K562 (cell line): ENCODE measurements around the gene TAS2R41. TPM values are rescaled to one million over a fixed set of nuclear protein-coding genes. Genes with fewer than 3 reads are reported as not detected.

ENCODE experiments used
- ARNT ChIP-seq, 2 experiments: fragments of 450-650 bp; IDR thresholded peaks; 2 replicates each; pipeline ENCODE4 v1.6.1; 2016; ENCODE audit warnings: mild to moderate bottlenecking in 1 of 2
- CEBPG ChIP-seq, 3 experiments: fragments of 200-800 bp in 1 of 3; sonication (Bioruptor generic) in 1 of 3; sonication (generic) in 1 of 3; formaldehyde crosslinking in 1 of 3; IDR thresholded peaks in 2 of 3; conservative IDR thresholded peaks in 1 of 3; 2 replicates each; pipeline versions ENCODE4 v1.6.1 to v1.8.0; 2016 to 2022; ENCODE audit warnings: missing compliant biosample characterization in 2 of 3, missing genetic modification characterization in 2 of 3, mild to moderate bottlenecking in 1 of 3, missing genetic modification reagents in 1 of 3
- CTBP1 ChIP-seq: fragments of 450-650 bp; IDR thresholded peaks from 2 replicates; pipeline ENCODE4 v1.6.1; 2016; ENCODE audit warnings: borderline replicate concordance
- DIDO1 ChIP-seq: fragments of 450-650 bp; IDR thresholded peaks from 2 replicates; pipeline ENCODE4 v1.6.1; 2016; ENCODE audit warnings: low read depth, missing biosample characterization, missing genetic modification characterization
- DPF2 ChIP-seq: fragments of 450-650 bp; IDR thresholded peaks from 2 replicates; pipeline ENCODE4 v1.6.1; 2016
- ETV6 ChIP-seq, 3 experiments: fragments of 150-350 bp in 1 of 3; sonication (generic) in 1 of 3; formaldehyde crosslinking in 1 of 3; IDR thresholded peaks; 2 replicates each; pipeline versions ENCODE4 v1.6.1 to v1.8.0; 2014 to 2022; ENCODE audit warnings: borderline replicate concordance in 2 of 3, low read depth in 2 of 3, antibody characterized with exemption in 1 of 3, low read length in 1 of 3, mild to moderate bottlenecking in 1 of 3, missing genetic modification reagents in 1 of 3
- KAT7 ChIP-seq: sonication (generic); formaldehyde crosslinking; IDR thresholded peaks from 2 replicates; pipeline ENCODE4 v1.8.0; 2022; ENCODE audit warnings: missing genetic modification reagents, mild to moderate bottlenecking, borderline replicate concordance
- MAFK ChIP-seq: IDR thresholded peaks from 2 replicates; pipeline ENCODE4 v1.6.1; 2011; ENCODE audit warnings: low read length, improper control_type of control experiment
- MAZ ChIP-seq, 2 experiments: fragments of 450-650 bp in 1 of 2; sonication (generic) in 1 of 2; formaldehyde crosslinking; IDR thresholded peaks in 1 of 2; conservative IDR thresholded peaks in 1 of 2; 2 replicates each; pipeline versions ENCODE4 v1.4.0 to v1.5.0; 2020; ENCODE audit warnings: mild to moderate bottlenecking in 1 of 2, missing genetic modification reagents in 1 of 2
- NFRKB ChIP-seq: fragments of 450-650 bp; IDR thresholded peaks from 2 replicates; pipeline ENCODE4 v1.6.1; 2016; ENCODE audit warnings: low read depth
- NR2C1 ChIP-seq, 2 experiments: fragments of 450-650 bp; IDR thresholded peaks; 2 replicates each; pipeline ENCODE4 v1.6.1; 2017; ENCODE audit warnings: mild to moderate bottlenecking in 2 of 2, antibody characterized with exemption in 1 of 2, inconsistent platforms in 1 of 2, missing compliant biosample characterization in 1 of 2, missing genetic modification characterization in 1 of 2
- PCBP1 ChIP-seq: fragments of 200-400 bp; formaldehyde crosslinking; IDR thresholded peaks from 2 replicates; pipeline ENCODE4 v1.6.1; 2018; ENCODE audit warnings: mild to moderate bottlenecking, low read depth, low read length; ENCODE audit not compliant: poor library complexity, severe bottlenecking
- POLR2G ChIP-seq: fragments of 200-400 bp; formaldehyde crosslinking; IDR thresholded peaks from 2 replicates; pipeline ENCODE4 v1.6.1; 2017; ENCODE audit warnings: low read depth, mild to moderate bottlenecking, antibody characterized with exemption, low read length, moderate library complexity
- POLR2H ChIP-seq: IDR thresholded peaks from 2 replicates; pipeline ENCODE4 v1.6.1; 2016; ENCODE audit warnings: missing genetic modification characterization, low read depth, mild to moderate bottlenecking, control low read depth, missing compliant biosample characterization, moderate library complexity
- RBM15 ChIP-seq: fragments of 200-400 bp; formaldehyde crosslinking; IDR thresholded peaks from 2 replicates; pipeline ENCODE4 v1.6.1; 2018; ENCODE audit warnings: mild to moderate bottlenecking, low read length, moderate library complexity; ENCODE audit not compliant: insufficient read depth
- SOX6 ChIP-seq: fragments of 450-650 bp; IDR thresholded peaks from 2 replicates; pipeline ENCODE4 v1.6.1; 2014; ENCODE audit warnings: mild to moderate bottlenecking
- SPI1 ChIP-seq: IDR thresholded peaks from 2 replicates; pipeline ENCODE4 v1.6.1; 2011; ENCODE audit warnings: low read depth, low read length, control low read depth, borderline replicate concordance
- SRSF1 ChIP-seq: fragments of 200-400 bp; formaldehyde crosslinking; IDR thresholded peaks from 2 replicates; pipeline ENCODE4 v1.6.1; 2017; ENCODE audit warnings: mild to moderate bottlenecking, low read depth, low read length, moderate library complexity
- TAF15 ChIP-seq: fragments of 200-400 bp; formaldehyde crosslinking; IDR thresholded peaks from 2 replicates; pipeline ENCODE4 v1.6.1; 2017; ENCODE audit warnings: mild to moderate bottlenecking, low read depth, low read length, moderate library complexity
- TARDBP ChIP-seq: fragments of 450-650 bp; IDR thresholded peaks from 2 replicates; pipeline ENCODE4 v1.6.1; 2016
- ZBTB1 ChIP-seq: sonication (generic); formaldehyde crosslinking; IDR thresholded peaks from 2 replicates; pipeline ENCODE4 v1.8.1; 2023; ENCODE audit warnings: missing genetic modification reagents, low read depth, mild to moderate bottlenecking, borderline replicate concordance
- ZNF121 ChIP-seq: sonication (generic); formaldehyde crosslinking; conservative IDR thresholded peaks from 2 replicates; pipeline ENCODE4 v1.8.0; 2022; ENCODE audit warnings: missing genetic modification reagents
- ZNF140 ChIP-seq: fragments of 250-450 bp; sonication (Bioruptor Pico); IDR thresholded peaks from 2 replicates; pipeline ENCODE4 v1.8.0; 2021; ENCODE audit warnings: moderate library complexity, mild to moderate bottlenecking, inconsistent platforms
- ZNF644 ChIP-seq: fragments of 200-800 bp; sonication (Bioruptor generic); IDR thresholded peaks from 2 replicates; pipeline ENCODE4 v1.6.1; 2016; ENCODE audit warnings: low read depth, missing genetic modification characterization, missing compliant biosample characterization
- ZNF764 ChIP-seq: fragments of 250-450 bp; sonication (Bioruptor Pico); IDR thresholded peaks from 2 replicates; pipeline ENCODE4 v1.4.0; 2020; ENCODE audit warnings: low read depth, mild to moderate bottlenecking, moderate library complexity
- polyA plus RNA-seq, 8 experiments: library from polyadenylated mRNA; depleted of rRNA in 4 of 8; stranded (reverse) in 5 of 8; unstranded in 3 of 8; fragments of >200 nt; fragmentation: Nextera tagmentation in 2 of 8; fragmentation: Illumina TruSeq in 1 of 8; extraction: Ambion mirVana in 2 of 8; extraction: Trizol in 1 of 8; gene quantifications; 2 replicates each; pipeline versions ENCODE4 v1.2.1 to v1.2.3, GENCODE V29; 2011 to 2014; ENCODE audit warnings: inconsistent platforms in 1 of 8, missing spikeins in 1 of 8
- total RNA-seq, 7 experiments: library from RNA; depleted of rRNA in 6 of 7; stranded (reverse); fragments of >200 nt in 6 of 7; fragmentation: Illumina TruSeq in 2 of 7; extraction: Trizol in 2 of 7; gene quantifications; 2 replicates each; pipeline versions ENCODE4 v1.2.1 to v1.2.3, GENCODE V29; 2011 to 2021; ENCODE audit warnings: low replicate concordance in 1 of 7
- TF ChIP-seq, protein P1 (sequence below): IDR thresholded peaks from 3 replicates; pipeline ENCODE4 v1.6.1; 2011; ENCODE audit warnings: borderline replicate concordance, mild to moderate bottlenecking, moderate library complexity; ENCODE audit not compliant: insufficient read length; ENCODE audit errors: extremely low read depth

The TAS2R41 gene
- total and polyA plus RNA-seq, 9 of the 15 experiments (the other 6 are each of a cell fraction or from before 2014, with no cell fraction given) = not detected

DNA sequence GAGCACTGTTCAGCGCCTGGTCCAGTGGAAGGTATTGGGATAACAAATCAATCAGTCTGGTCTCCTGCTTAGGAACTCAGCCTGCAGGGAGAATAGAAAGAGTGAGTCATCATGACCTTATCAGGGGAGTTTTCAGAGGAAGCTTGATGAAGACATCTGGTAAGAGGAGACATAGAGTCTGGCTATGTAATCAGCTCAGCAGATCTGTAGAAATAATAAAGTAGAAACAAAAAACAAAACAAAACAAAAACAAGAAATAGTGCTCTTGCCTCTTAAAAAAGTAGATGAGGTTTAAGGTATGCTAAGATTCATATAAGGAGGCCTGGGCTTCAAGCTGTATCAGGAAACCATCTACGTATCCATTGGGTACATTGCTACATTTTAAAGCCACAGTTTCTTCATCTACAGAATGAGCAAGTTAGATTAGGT lies 14.4 kb downstream of the TAS2R41 start (continued):
- TF ChIP-seq CTBP1 = peak; percentile 80; the same call in 1 of the 2 replicates
- TF ChIP-seq DIDO1 = no peak
- TF ChIP-seq POLR2H = no peak
- TF ChIP-seq ARNT (IDR thresholded peaks at IDR 0.05) = no peak
- TF ChIP-seq PCBP1 = no peak
- no peak for TF ChIP-seq KAT7 (CRISPR knock-in tag)
- TF ChIP-seq TAF15 = no peak
- no peak for TF ChIP-seq SRSF1
- TF ChIP-seq ZNF644 (tag) = no peak
- no peak for TF ChIP-seq ETV6 (IDR thresholded peaks at IDR 0.05; ENCODE audit: borderline replicate concordance in 1 of 2, low read depth in 2 of 2, low read length in 1 of 2)
- no peak for TF ChIP-seq ETV6 (CRISPR knock-in tag; IDR thresholded peaks at IDR 0.05; ENCODE audit: borderline replicate concordance)
- TF ChIP-seq, protein P1, sequence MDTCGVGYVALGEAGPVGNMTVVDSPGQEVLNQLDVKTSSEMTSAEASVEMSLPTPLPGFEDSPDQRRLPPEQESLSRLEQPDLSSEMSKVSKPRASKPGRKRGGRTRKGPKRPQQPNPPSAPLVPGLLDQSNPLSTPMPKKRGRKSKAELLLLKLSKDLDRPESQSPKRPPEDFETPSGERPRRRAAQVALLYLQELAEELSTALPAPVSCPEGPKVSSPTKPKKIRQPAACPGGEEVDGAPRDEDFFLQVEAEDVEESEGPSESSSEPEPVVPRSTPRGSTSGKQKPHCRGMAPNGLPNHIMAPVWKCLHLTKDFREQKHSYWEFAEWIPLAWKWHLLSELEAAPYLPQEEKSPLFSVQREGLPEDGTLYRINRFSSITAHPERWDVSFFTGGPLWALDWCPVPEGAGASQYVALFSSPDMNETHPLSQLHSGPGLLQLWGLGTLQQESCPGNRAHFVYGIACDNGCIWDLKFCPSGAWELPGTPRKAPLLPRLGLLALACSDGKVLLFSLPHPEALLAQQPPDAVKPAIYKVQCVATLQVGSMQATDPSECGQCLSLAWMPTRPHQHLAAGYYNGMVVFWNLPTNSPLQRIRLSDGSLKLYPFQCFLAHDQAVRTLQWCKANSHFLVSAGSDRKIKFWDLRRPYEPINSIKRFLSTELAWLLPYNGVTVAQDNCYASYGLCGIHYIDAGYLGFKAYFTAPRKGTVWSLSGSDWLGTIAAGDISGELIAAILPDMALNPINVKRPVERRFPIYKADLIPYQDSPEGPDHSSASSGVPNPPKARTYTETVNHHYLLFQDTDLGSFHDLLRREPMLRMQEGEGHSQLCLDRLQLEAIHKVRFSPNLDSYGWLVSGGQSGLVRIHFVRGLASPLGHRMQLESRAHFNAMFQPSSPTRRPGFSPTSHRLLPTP = no peak
- no peak for TF ChIP-seq ZBTB1 (CRISPR knock-in tag)
- TF ChIP-seq MAFK = peak; percentile 18; the same call in 1 of the 2 replicates
- TF ChIP-seq NR2C1 (IDR thresholded peaks at IDR 0.05) = no peak
- TF ChIP-seq NR2C1 (tag; IDR thresholded peaks at IDR 0.05) = no peak
- peak in 1 of 2 experiments; percentile 33; a peak in 1 of 4 replicates for TF ChIP-seq MAZ (CRISPR knock-in tag; conservative IDR thresholded peaks at IDR 0.05 in 1 of 2, IDR thresholded peaks at IDR 0.05 in 1 of 2)
- no peak for TF ChIP-seq ZNF140 (CRISPR knock-in tag)
- no peak for TF ChIP-seq ZNF764 (CRISPR knock-in tag)
- no peak for TF ChIP-seq TARDBP
- peak; percentile 81; the same call in 1 of the 2 replicates for TF ChIP-seq SOX6
- TF ChIP-seq CEBPG (CRISPR knock-in tag; IDR thresholded peaks at IDR 0.05) = no peak
- peak; percentile 70 to 77 for TF ChIP-seq CEBPG (tag; conservative IDR thresholded peaks at IDR 0.05 in 1 of 2, IDR thresholded peaks at IDR 0.05 in 1 of 2)
- TF ChIP-seq RBM15 = no peak
- TF ChIP-seq DPF2 = peak; percentile 95
- no peak for TF ChIP-seq POLR2G
- no peak for TF ChIP-seq NFRKB
- TF ChIP-seq ZNF121 (CRISPR knock-in tag) = no peak
- TF ChIP-seq SPI1 = no peak
